Transverse colon (tissue), 3 donors: Measurements from ENCODE around the gene TNFAIP6.

ENCODE experiments used
- EP300 ChIP-seq: sonication (generic); formaldehyde crosslinking; IDR thresholded peaks from one replicate; pipeline ENCODE4 v1.6.1; 2017; ENCODE audit warnings: antibody characterized with exemption, low read depth
- TF ChIP-seq, protein P1 (sequence below), 5 experiments: fragments of 200-600 bp in 3 of 5; fragments of 450-650 bp in 2 of 5; sonication (generic) in 3 of 5; IDR thresholded peaks; 1 replicate in 2 of 5; 2 replicates in 3 of 5; pipeline ENCODE4 v1.5.1; 2016 to 2017; ENCODE audit warnings: antibody characterized with exemption in 5 of 5, inconsistent platforms in 3 of 5, mild to moderate bottlenecking in 2 of 5, moderate library complexity in 1 of 5

- TF ChIP-seq, protein P1, sequence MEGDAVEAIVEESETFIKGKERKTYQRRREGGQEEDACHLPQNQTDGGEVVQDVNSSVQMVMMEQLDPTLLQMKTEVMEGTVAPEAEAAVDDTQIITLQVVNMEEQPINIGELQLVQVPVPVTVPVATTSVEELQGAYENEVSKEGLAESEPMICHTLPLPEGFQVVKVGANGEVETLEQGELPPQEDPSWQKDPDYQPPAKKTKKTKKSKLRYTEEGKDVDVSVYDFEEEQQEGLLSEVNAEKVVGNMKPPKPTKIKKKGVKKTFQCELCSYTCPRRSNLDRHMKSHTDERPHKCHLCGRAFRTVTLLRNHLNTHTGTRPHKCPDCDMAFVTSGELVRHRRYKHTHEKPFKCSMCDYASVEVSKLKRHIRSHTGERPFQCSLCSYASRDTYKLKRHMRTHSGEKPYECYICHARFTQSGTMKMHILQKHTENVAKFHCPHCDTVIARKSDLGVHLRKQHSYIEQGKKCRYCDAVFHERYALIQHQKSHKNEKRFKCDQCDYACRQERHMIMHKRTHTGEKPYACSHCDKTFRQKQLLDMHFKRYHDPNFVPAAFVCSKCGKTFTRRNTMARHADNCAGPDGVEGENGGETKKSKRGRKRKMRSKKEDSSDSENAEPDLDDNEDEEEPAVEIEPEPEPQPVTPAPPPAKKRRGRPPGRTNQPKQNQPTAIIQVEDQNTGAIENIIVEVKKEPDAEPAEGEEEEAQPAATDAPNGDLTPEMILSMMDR (IDR thresholded peaks at IDR 0.05) = no peak
- TF ChIP-seq EP300 = no peak
These were observed 10.2 kb downstream of the TNFAIP6 start for GRCh38 chr2:151367571-151367970.
